HG02885 (cell line): Measurements from ENCODE around the gene JMJD7.

Experiments used
- ATAC-seq: cut with Tn5 transposase; IDR thresholded peaks from one replicate; pipeline ENCODE4 v1.9.1; 2021; ENCODE audit warnings: mild to moderate bottlenecking; ENCODE audit not compliant: unreplicated experiment, poor library complexity

Gene JMJD7

GRCh38 chr15:41878355-41878699, 50.4 kb downstream of the JMJD7 start:
- no peak for ATAC-seq

GRCh38 chr15:41879321-41879845, 51.5 kb downstream of the JMJD7 start:
- ATAC-seq: no peak

- ATAC-seq: no peak
Observed at GRCh38 chr15:41880156-41880877, 52.4 kb downstream of the JMJD7 start.

- ATAC-seq: no peak
Observed at GRCh38 chr15:41881086-41881485, 53.2 kb downstream of the JMJD7 start.

- ATAC-seq: no peak
Observed at GRCh38 chr15:41881550-41881919, 53.6 kb downstream of the JMJD7 start.

- no peak for ATAC-seq
Observed at GRCh38 chr15:41881920-41882688, 54.2 kb downstream of the JMJD7 start.

- ATAC-seq: no peak
Observed at GRCh38 chr15:41882689-41883483, 55.0 kb downstream of the JMJD7 start.

GRCh38 chr15:41883484-41883825, 55.6 kb downstream of the JMJD7 start:
- no peak for ATAC-seq

GRCh38 chr15:41884458-41884857, 56.6 kb downstream of the JMJD7 start:
- ATAC-seq: no peak

GRCh38 chr15:41885321-41885720, 57.4 kb downstream of the JMJD7 start:
- no peak for ATAC-seq

- ATAC-seq: no peak
Observed at GRCh38 chr15:41885841-41886240, 57.9 kb downstream of the JMJD7 start.

GRCh38 chr15:41886741-41887140, 58.8 kb downstream of the JMJD7 start:
- no peak for ATAC-seq

GRCh38 chr15:41887161-41887560, 59.3 kb downstream of the JMJD7 start:
- ATAC-seq: no peak
